Measurements from ENCODE around the gene CITED4.
A peak's percentile ranks its signal among the peaks of the same experiment; 100 is the strongest.

The CITED4 gene

GRCh38 chr1:40831001-40831732 is 31.0 kb downstream of the CITED4 start:
- no peak for DNase-seq

- no peak for DNase-seq
Observed at GRCh38 chr1:40830419-40830943, 31.7 kb downstream of the CITED4 start.

- DNase-seq: no peak
Observed at GRCh38 chr1:40829631-40830245, 32.4 kb downstream of the CITED4 start.

GRCh38 chr1:40825996-40826395 is 36.2 kb downstream of the CITED4 start:
- DNase-seq: no peak

GRCh38 chr1:40825435-40825788 is 36.8 kb downstream of the CITED4 start:
- DNase-seq: no peak

- no peak for DNase-seq
Observed at GRCh38 chr1:40824591-40825434, 37.4 kb downstream of the CITED4 start.

- no peak for DNase-seq
Observed at GRCh38 chr1:40823983-40824382, 38.2 kb downstream of the CITED4 start.

- no peak for DNase-seq
Observed at GRCh38 chr1:40823345-40823744, 38.8 kb downstream of the CITED4 start.

- DNase-seq: no peak
Observed at GRCh38 chr1:40822890-40823289, 39.3 kb downstream of the CITED4 start.

GRCh38 chr1:40820911-40821693 is 41.1 kb downstream of the CITED4 start:
- DNase-seq: no peak

- no peak for DNase-seq
Observed at GRCh38 chr1:40820251-40820797, 41.8 kb downstream of the CITED4 start.

- DNase-seq: no peak
Observed at GRCh38 chr1:40819101-40819500, 43.1 kb downstream of the CITED4 start.

- peak; percentile 90 to 93 for DNase-seq
Observed at GRCh38 chr1:40818264-40818961, 43.8 kb downstream of the CITED4 start.

- DNase-seq: no peak
Observed at GRCh38 chr1:40817791-40818263, 44.3 kb downstream of the CITED4 start.

- no peak for DNase-seq
Observed at GRCh38 chr1:40815420-40815819, 46.7 kb downstream of the CITED4 start.

Measured in CD4-positive, alpha-beta T cell treated with Interferon alpha-2 for 1 hour (primary cell).